CD4-positive, alpha-beta T cell treated with Interferon gamma for 1 hour (primary cell): ENCODE results near the gene COPS2.
"Not testable (repeated sequence)": the region's sequence is repeated elsewhere in the genome, so short reads cannot be mapped to it uniquely, and the experiment has no call there.

Experiments
- DNase-seq: peaks from one replicate; pipeline ENCODE4 v3.0.0-alpha.2; 2020

Gene COPS2

DNA sequence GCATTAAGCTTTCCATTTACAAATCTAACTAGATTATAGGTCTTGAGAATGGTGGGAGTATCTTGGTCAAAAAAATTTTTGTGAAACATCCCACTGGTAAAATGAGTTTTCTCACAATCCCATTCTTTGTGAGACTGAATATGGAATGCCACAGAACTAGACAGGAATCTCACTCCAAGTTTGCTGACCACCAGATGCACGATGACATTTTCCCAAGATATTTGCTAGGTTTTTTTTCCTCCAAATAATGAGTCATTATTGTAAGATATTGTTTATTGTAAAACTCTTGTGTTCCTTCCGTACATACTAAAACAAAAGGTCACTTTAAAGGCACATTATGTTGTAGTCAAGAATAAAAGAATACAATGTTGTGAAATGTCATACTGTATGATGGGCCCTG, 53.9 kb downstream of the COPS2 start:
- no peak for DNase-seq

DNA sequence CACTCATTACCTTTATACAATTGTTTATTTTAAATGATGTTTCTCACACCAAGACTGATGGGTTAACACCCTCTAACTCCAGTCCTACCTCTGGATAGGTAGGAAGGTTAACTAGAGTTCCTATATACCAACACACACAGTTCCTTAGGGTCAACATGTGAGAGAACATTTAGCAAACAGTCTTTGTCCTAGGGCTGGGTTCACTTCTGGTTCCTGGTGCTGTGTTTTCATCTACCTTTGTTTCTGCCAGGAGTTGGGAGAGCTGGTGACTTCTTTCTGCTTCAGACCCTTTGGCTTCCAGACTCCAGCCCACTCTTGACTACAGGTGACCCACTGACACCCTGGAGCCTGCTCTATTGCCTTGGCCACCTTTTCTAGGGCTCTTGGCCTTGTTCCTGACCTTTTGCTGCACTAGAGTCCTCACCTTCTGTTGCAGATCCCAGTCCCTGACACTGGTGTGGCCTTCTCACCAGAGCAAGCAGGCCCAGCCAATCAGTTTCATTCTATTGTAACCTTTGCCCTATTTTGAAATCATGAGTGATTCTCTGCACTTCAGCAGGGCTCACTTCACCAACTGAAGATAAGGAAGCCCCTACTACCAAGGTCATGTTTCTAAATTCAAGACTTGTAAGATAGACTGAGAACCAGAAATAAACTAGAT, 59.2 kb downstream of the COPS2 start:
- DNase-seq: no peak

DNA sequence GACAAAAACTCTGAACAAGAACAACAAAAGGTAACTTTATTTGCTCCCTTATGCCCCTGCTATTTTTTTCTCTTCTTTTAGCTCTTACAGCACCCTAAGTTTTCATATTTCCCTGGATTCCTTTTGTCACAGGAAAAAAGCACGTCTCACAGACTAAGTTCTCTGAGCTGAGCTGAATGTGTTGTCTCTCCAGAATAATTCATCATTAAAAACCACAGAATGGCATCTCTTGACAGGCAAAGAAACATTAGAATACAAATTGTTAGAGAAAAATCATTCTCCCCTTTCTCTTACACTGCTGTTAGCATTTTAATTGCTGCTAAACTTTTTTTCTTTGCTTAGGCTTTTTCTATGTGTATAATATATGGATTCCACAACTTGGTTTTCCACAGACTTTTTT, 60.5 kb downstream of the COPS2 start:
- DNase-seq: no peak

- DNase-seq: no peak
Observed at GRCh38 chr15:49093252-49094105, 61.9 kb downstream of the COPS2 start.

- no peak for DNase-seq
Observed at GRCh38 chr15:49088996-49089395, 66.4 kb downstream of the COPS2 start.

GRCh38 chr15:49085696-49086459, 69.5 kb downstream of the COPS2 start:
- no peak for DNase-seq

DNA sequence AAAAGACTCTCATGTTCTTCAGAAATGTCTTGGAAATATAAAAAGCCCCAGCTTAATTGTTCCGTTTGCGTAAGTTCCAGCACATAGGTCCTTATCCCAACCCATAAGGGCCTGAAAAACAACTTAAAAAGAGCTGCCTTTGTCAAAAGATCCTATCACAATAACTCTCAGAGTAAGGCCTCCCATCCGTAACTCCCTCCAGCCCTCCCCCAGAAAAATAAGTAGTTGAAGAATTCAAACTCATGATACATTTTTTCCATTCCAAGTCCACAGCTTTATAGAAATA, 71.2 kb downstream of the COPS2 start:
- DNase-seq: no peak

- no peak for DNase-seq
Observed at GRCh38 chr15:49083401-49084284, 71.8 kb downstream of the COPS2 start.

DNA sequence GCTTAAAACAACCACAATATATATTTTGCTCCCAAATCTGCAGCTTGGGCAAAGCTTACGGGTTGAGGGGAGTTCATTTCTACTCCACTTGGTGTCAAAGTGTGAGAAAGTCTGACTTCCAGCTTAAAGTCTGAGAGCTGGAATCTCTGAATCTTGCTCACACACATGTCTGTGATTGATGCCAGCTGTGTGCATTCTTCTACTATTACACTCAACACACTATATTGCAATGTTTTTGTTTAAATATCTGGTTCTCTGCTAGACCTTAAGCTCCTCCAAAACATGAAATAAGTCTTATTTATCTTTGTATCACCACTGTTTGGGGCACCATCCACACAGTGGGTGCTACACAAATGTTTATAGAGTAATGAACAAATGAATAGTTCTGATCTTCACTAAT, 72.4 kb downstream of the COPS2 start:
- no peak for DNase-seq

- no peak for DNase-seq
Observed at GRCh38 chr15:49079340-49080039, 75.9 kb downstream of the COPS2 start.

- DNase-seq: no peak
Observed at GRCh38 chr15:49075881-49076280, 79.5 kb downstream of the COPS2 start.

DNA sequence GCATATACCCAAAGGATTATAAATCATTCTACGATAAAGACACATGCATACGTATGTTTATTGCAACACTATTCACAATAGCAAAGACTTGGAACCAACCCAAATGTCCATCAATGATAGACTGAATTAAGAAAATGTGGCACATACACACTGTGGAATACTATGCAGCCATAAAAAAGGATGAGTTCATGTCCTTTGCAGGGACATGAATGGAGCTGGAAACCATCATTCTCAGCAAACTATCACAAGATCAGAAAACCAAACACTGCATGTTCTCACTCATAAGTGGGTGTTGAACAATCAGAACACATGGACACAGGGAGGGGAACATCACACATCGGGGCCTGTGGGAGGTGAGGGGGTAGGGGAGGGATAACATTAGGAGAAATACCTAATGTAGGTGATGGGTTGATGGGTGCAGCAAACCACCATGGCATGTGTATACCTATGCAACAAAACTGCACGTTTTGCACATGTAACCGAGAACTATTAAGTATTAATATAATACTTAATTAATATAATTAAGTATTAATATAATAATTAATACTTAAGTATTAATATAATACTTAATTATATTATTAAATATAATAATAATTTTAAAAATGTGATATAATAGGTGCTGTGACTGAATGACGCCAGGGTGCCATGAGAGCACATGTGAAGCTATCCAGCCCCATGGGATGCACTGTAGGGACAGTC, 80.7 kb downstream of the COPS2 start:
- DNase-seq: not testable (repeated sequence)
